GM12878 (cell line): ENCODE results near the gene MGLL. TPM values are rescaled to one million over a fixed set of nuclear protein-coding genes. Genes with fewer than 3 reads are reported as not detected.

Source experiments
- ATAC-seq: fragments of 200-7000 bp; cut with Tn5 transposase; 3 replicates; pipeline ENCODE4 v1.9.1; 2020; ENCODE audit warnings: mild to moderate bottlenecking, moderate library complexity
- BruUV-seq: library from RNA; stranded (reverse); fragments of 400-500 nt; replicated peaks from 2 replicates; lab custom pipeline; 2021; lab: Mats Ljungman, UMichigan
- CTCF ChIA-PET: fragments of 300-600 bp; sonication (Branson Sonifier 250); formaldehyde crosslinking; extraction: SDS; loops from one replicate; lab custom pipeline; 2021; ENCODE audit warnings: inconsistent platforms; lab: Yijun Ruan, JAX
- POLR2A ChIA-PET: fragments of 350-600 bp; formaldehyde crosslinking; extraction: SDS; loops from one replicate; lab custom pipeline; 2021; ENCODE audit warnings: inconsistent platforms; lab: Charles Lee
- RAD21 ChIA-PET: fragments of 300-600 bp; sonication (Branson Sonifier 250); formaldehyde crosslinking; loops from one replicate; lab custom pipeline; 2023; ENCODE audit warnings: antibody characterized with exemption; ENCODE audit not compliant: unreplicated experiment; lab: Charles Lee
- SMC1A ChIA-PET: fragments of 300-600 bp; sonication (Branson Sonifier 250); formaldehyde crosslinking; loops from one replicate; lab custom pipeline; 2023; ENCODE audit not compliant: unreplicated experiment, uncharacterized antibody; lab: Charles Lee
- DNase-seq: peaks from one replicate; pipeline ENCODE4 v3.0.0-alpha.2; 2011; ENCODE audit warnings: low read depth, low spot score
- FAIRE-seq: peaks from 3 replicates; lab custom pipeline; 2011; peaks lifted over from hg19 to GRCh38; lab: Jason Lieb, UNC
- H2AFZ ChIP-seq: 2 replicates; pipeline ENCODE4 v1.6.0; 2011; ENCODE audit warnings: low read depth, low read length, control low read depth; ENCODE audit not compliant: control insufficient read depth
- H3K27ac ChIP-seq: 2 replicates; pipeline ENCODE4 v1.5.1; 2011; ENCODE audit warnings: control low read depth; ENCODE audit not compliant: control insufficient read depth, insufficient read depth
- H3K27me3 ChIP-seq, 2 experiments: replicated peaks in 1 of 2; 2 replicates each; pipeline versions ENCODE4 v1.6.0 to v1.6.1; 2011; ENCODE audit warnings: low read length in 1 of 2; ENCODE audit not compliant: control insufficient read depth in 2 of 2, insufficient read depth in 2 of 2
- H3K36me3 ChIP-seq, 2 experiments: 2 replicates each; pipeline ENCODE4 v1.5.1; 2011; ENCODE audit warnings: low read length in 1 of 2; ENCODE audit not compliant: control insufficient read depth in 2 of 2, insufficient read depth in 2 of 2
- H3K4me1 ChIP-seq: 2 replicates; pipeline ENCODE4 v1.6.1; 2011; ENCODE audit warnings: mild to moderate bottlenecking, low read length, moderate library complexity, mixed read lengths; ENCODE audit not compliant: control insufficient read depth, insufficient read depth
- H3K4me2 ChIP-seq: 2 replicates; pipeline ENCODE4 v1.6.0; 2011; ENCODE audit warnings: control low read depth; ENCODE audit not compliant: control insufficient read depth, insufficient read depth
- H3K4me3 ChIP-seq: fragments of 200-600 bp; sonication (generic); 2 replicates; pipeline ENCODE4 v1.5.1; 2016
- H3K79me2 ChIP-seq: 2 replicates; pipeline ENCODE4 v1.6.0; 2011; ENCODE audit warnings: low read length; ENCODE audit not compliant: control insufficient read depth, insufficient read depth
- H3K9ac ChIP-seq: 2 replicates; pipeline ENCODE4 v1.8.0; 2011; ENCODE audit warnings: low read length, control low read depth, mixed read lengths; ENCODE audit not compliant: control insufficient read depth, insufficient read depth
- H3K9me3 ChIP-seq: replicated peaks from 3 replicates; pipeline ENCODE4 v1.5.1; 2011; ENCODE audit warnings: mild to moderate bottlenecking, low read length; ENCODE audit not compliant: control insufficient read depth, insufficient read depth
- H4K20me1 ChIP-seq: 2 replicates; pipeline ENCODE4 v1.6.0; 2011; ENCODE audit not compliant: control insufficient read depth, insufficient read depth
- CBFB ChIP-seq: IDR thresholded peaks from 2 replicates; pipeline ENCODE4 v1.6.1; 2016; ENCODE audit warnings: antibody characterized with exemption, low read depth
- FOS ChIP-seq: IDR thresholded peaks from 3 replicates; pipeline ENCODE4 v1.6.1; 2011; ENCODE audit warnings: borderline replicate concordance; ENCODE audit not compliant: insufficient read length; ENCODE audit errors: extremely low read depth
- HCFC1 ChIP-seq: fragments of 150-350 bp; IDR thresholded peaks from 2 replicates; pipeline ENCODE4 v1.6.1; 2014; ENCODE audit warnings: low read length
- HDAC6 ChIP-seq: fragments of 200-600 bp; sonication (generic); IDR thresholded peaks from one replicate; pipeline ENCODE4 v1.8.0; 2017; ENCODE audit warnings: antibody characterized with exemption; ENCODE audit not compliant: unreplicated experiment
- MAX ChIP-seq: IDR thresholded peaks from 2 replicates; pipeline ENCODE4 v1.6.1; 2012; ENCODE audit warnings: low read depth, low read length, improper control_type of control experiment
- NBN ChIP-seq: fragments of 450-650 bp; IDR thresholded peaks from 2 replicates; pipeline ENCODE4 v1.6.1; 2016
- NR2C2 ChIP-seq: IDR thresholded peaks from 2 replicates; pipeline ENCODE4 v1.6.1; 2011; ENCODE audit warnings: borderline replicate concordance, low read depth; ENCODE audit not compliant: control insufficient read depth, insufficient read length
- RCOR1 ChIP-seq: conservative IDR thresholded peaks from 2 replicates; pipeline ENCODE4 v1.6.1; 2012; ENCODE audit warnings: low read depth, low read length, improper control_type of control experiment
- SIX5 ChIP-seq: IDR thresholded peaks from 2 replicates; pipeline ENCODE4 v1.6.1; 2011; ENCODE audit warnings: mild to moderate bottlenecking, low read depth, low read length, moderate library complexity; ENCODE audit not compliant: severe bottlenecking
- STAT1 ChIP-seq: fragments of 450-650 bp; conservative IDR thresholded peaks from 2 replicates; pipeline ENCODE4 v1.6.1; 2014; ENCODE audit warnings: antibody characterized with exemption, mild to moderate bottlenecking
- YBX1 ChIP-seq: fragments of 450-650 bp; IDR thresholded peaks from 2 replicates; pipeline ENCODE4 v1.6.1; 2016; ENCODE audit warnings: antibody characterized with exemption
- YY1 ChIP-seq: IDR thresholded peaks from 2 replicates; pipeline ENCODE4 v1.6.1; 2011; ENCODE audit warnings: low read depth, mild to moderate bottlenecking, low read length
- ZNF622 ChIP-seq: fragments of 450-650 bp; IDR thresholded peaks from 2 replicates; pipeline ENCODE4 v1.6.1; 2017; ENCODE audit warnings: mild to moderate bottlenecking, inconsistent platforms
- ZSCAN29 ChIP-seq: fragments of 450-650 bp; IDR thresholded peaks from 2 replicates; pipeline ENCODE4 v1.6.1; 2017; ENCODE audit warnings: mild to moderate bottlenecking, moderate library complexity
- WGBS: methylation state at CpG from one replicate; pipeline ENCODE4 v1.1.6; 2016; ENCODE audit warnings: low lambda C conversion rate; ENCODE audit not compliant: insufficient replicate concordance, insufficient coverage; ENCODE audit errors: missing lambda C conversion rate; 5-methylcytosine and 5-hydroxymethylcytosine counted together
- in situ Hi-C: fragments of 300-500 bp; cut with MboI; formaldehyde crosslinking; loops from 9 replicates; pipeline ENCODE4 v1.14.3; 2018; ENCODE audit warnings: mixed read lengths
- intact Hi-C: fragments of 100-400 bp; cut with micrococcal nuclease; formaldehyde crosslinking; loops from one replicate; pipeline ENCODE4 v1.14.2; 2022; ENCODE audit not compliant: unreplicated experiment
- polyA plus RNA-seq, 11 experiments: library from polyadenylated mRNA; depleted of rRNA in 4 of 11; unstranded in 6 of 11; stranded (reverse) in 5 of 11; fragments of >200 nt; fragmentation: Nextera tagmentation in 4 of 11; fragmentation: Illumina TruSeq in 1 of 11; extraction: Ambion mirVana in 4 of 11; extraction: Trizol in 1 of 11; gene quantifications; 1 replicate in 1 of 11; 2 replicates in 10 of 11; pipeline versions ENCODE4 v1.2.1 to v1.2.3, GENCODE V29; 2011 to 2016; ENCODE audit warnings: inconsistent platforms in 2 of 11, missing spikeins in 2 of 11, low read depth in 1 of 11
- total RNA-seq, 4 experiments: library from RNA; depleted of rRNA in 3 of 4; stranded (reverse); fragments of >200 nt in 3 of 4; fragmentation: Illumina TruSeq in 1 of 4; extraction: Trizol in 1 of 4; gene quantifications; 2 replicates each; pipeline versions ENCODE4 v1.2.1 to v1.2.3, GENCODE V29; 2013 to 2021
- TF ChIP-seq, protein P1 (sequence below): fragments of 450-650 bp; formaldehyde crosslinking; IDR thresholded peaks from 2 replicates; pipeline ENCODE4 v1.5.0; 2022; ENCODE audit warnings: mild to moderate bottlenecking, missing genetic modification characterization

The MGLL gene
- total and polyA plus RNA-seq, 10 of the 15 experiments (the other 5 are each of a cell fraction or from before 2014, with no cell fraction given): 44.9 to 177 (median 72.9) TPM

GRCh38 chr3:127827808-127828207, 5.5 kb upstream of the MGLL start:
- POLR2A ChIA-PET: no interaction called here
- H3K4me3 ChIP-seq: no peak overlapping the region
- no peak for DNase-seq
- RAD21 ChIA-PET: no interaction called here
- intact Hi-C loops (no loop called here), in situ Hi-C loops (no loop called here)
- no peak for TF ChIP-seq HDAC6
- TF ChIP-seq NR2C2: no peak
- TF ChIP-seq HCFC1: no peak
- TF ChIP-seq RCOR1: no peak
- TF ChIP-seq ZNF622: no peak
- CTCF ChIA-PET: interaction anchor here (0.5 to 1.1 kb wide), 2 partner anchors 47 to 215 kb away, joined by 3 read pairs; no protein-coding TSS in a partner anchor
- SMC1A ChIA-PET: interaction anchor here (11.5 kb wide), 1 partner anchor 76 kb away, joined by 116 read pairs; no protein-coding TSS in a partner anchor
- no peaks in the 10 kb centered on the region; the same call in 1 of the 2 replicates for H3K79me2 ChIP-seq
- no TSS peak for BruUV-seq
- no peak overlapping the region for H3K27ac ChIP-seq
- peaks cover 12% of the 10 kb centered on the region for H3K9me3 ChIP-seq
- 67% methylated on average over 2 of the region's 2 CpGs for WGBS
- no peaks in the 10 kb centered on the region for H4K20me1 ChIP-seq
- H3K9ac ChIP-seq: no peak overlapping the region
- H3K27me3 ChIP-seq: no peaks in the 10 kb centered on the region
- H2AFZ ChIP-seq: no peak overlapping the region
- ATAC-seq: no peak
- H3K36me3 ChIP-seq: no peaks in the 10 kb centered on the region
- peaks cover 11% of the 10 kb centered on the region for H3K4me1 ChIP-seq
- H3K4me2 ChIP-seq: no peak overlapping the region
- no peak for FAIRE-seq

- no peak for TF ChIP-seq YBX1
- no peak for TF ChIP-seq STAT1
- no peak for TF ChIP-seq SIX5
- TF ChIP-seq YY1: no peak
- no peak for TF ChIP-seq MAX
- TF ChIP-seq ZSCAN29: no peak
- TF ChIP-seq NBN: no peak
- no peak for TF ChIP-seq FOS
- no peak for TF ChIP-seq CBFB
- TF ChIP-seq, protein P1, sequence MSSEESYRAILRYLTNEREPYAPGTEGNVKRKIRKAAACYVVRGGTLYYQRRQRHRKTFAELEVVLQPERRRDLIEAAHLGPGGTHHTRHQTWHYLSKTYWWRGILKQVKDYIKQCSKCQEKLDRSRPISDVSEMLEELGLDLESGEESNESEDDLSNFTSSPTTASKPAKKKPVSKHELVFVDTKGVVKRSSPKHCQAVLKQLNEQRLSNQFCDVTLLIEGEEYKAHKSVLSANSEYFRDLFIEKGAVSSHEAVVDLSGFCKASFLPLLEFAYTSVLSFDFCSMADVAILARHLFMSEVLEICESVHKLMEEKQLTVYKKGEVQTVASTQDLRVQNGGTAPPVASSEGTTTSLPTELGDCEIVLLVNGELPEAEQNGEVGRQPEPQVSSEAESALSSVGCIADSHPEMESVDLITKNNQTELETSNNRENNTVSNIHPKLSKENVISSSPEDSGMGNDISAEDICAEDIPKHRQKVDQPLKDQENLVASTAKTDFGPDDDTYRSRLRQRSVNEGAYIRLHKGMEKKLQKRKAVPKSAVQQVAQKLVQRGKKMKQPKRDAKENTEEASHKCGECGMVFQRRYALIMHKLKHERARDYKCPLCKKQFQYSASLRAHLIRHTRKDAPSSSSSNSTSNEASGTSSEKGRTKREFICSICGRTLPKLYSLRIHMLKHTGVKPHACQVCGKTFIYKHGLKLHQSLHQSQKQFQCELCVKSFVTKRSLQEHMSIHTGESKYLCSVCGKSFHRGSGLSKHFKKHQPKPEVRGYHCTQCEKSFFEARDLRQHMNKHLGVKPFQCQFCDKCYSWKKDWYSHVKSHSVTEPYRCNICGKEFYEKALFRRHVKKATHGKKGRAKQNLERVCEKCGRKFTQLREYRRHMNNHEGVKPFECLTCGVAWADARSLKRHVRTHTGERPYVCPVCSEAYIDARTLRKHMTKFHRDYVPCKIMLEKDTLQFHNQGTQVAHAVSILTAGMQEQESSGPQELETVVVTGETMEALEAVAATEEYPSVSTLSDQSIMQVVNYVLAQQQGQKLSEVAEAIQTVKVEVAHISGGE (CRISPR knock-in tag): no peak
- CTCF ChIA-PET: interaction anchor here (1.0 to 7.8 kb wide), 4 partner anchors 18 to 236 kb away, joined by 3 to 73 read pairs (median 4); no protein-coding TSS in a partner anchor
- no peak overlapping the region for H3K9ac ChIP-seq
- FAIRE-seq (no peak), ATAC-seq (no peak), DNase-seq (no peak)
- SMC1A ChIA-PET: interaction anchor here (0.6 to 11.5 kb wide), 5 partner anchors 9 to 1151 kb away, joined by 3 to 116 read pairs (median 9); no protein-coding TSS in a partner anchor
- POLR2A ChIA-PET: interaction anchor here (0.7 to 2.2 kb wide), 4 partner anchors 9 to 75 kb away, joined by 3 to 13 read pairs (median 5); no protein-coding TSS in a partner anchor
- H3K36me3 ChIP-seq: no peaks in the 10 kb centered on the region
- peaks cover 12% of the 10 kb centered on the region for H3K9me3 ChIP-seq
- in situ Hi-C loops: no loop called here
- no peak overlapping the region for H3K4me3 ChIP-seq
- H4K20me1 ChIP-seq: no peaks in the 10 kb centered on the region
- RAD21 ChIA-PET: interaction anchor here (1.8 kb wide), 1 partner anchor 9 kb away, joined by 6 read pairs; no protein-coding TSS in a partner anchor
- peaks cover 16% of the 10 kb centered on the region for H3K79me2 ChIP-seq
- 74% methylated on average over 3 of the region's 3 CpGs for WGBS
- H2AFZ ChIP-seq: no peak overlapping the region
- intact Hi-C loops: no loop called here
- H3K27ac ChIP-seq: no peak overlapping the region
- no peaks in the 10 kb centered on the region for H3K27me3 ChIP-seq
- H3K4me2 ChIP-seq: no peak overlapping the region
- H3K4me1 ChIP-seq: peaks cover 4% of the 10 kb centered on the region
- BruUV-seq: no TSS peak
Measured at GRCh38 chr3:127825756-127826155, 3.4 kb upstream of the MGLL start.
